HCT116 (cell line): ENCODE results near the gene PRKG1. TPM values are rescaled to one million over a fixed set of nuclear protein-coding genes. Genes with fewer than 3 reads are reported as not detected.

Experiments
- ATAC-seq: fragments of 200-7000 bp; cut with Tn5 transposase; 2 replicates; pipeline ENCODE4 v1.9.1; 2020; ENCODE audit warnings: mild to moderate bottlenecking, moderate library complexity
- BruUV-seq: library from RNA; stranded (reverse); fragments of 400-500 nt; replicated peaks from 2 replicates; lab custom pipeline; 2021; lab: Mats Ljungman, UMichigan
- CTCF ChIA-PET: fragments of 300-600 bp; sonication (Branson Sonifier 250); formaldehyde crosslinking; loops from one replicate; lab custom pipeline; 2021; ENCODE audit warnings: antibody characterized with exemption; lab: Charles Lee
- POLR2A ChIA-PET: fragments of 300-600, 350-600 bp; sonication (Branson Sonifier 250); formaldehyde crosslinking; loops from one replicate; lab custom pipeline; 2021; ENCODE audit warnings: antibody characterized with exemption; lab: Charles Lee
- RAD21 ChIA-PET, 2 experiments: fragments of 300-600 bp; sonication (Branson Sonifier 250); formaldehyde crosslinking; loops; one replicate each; lab custom pipeline; 2023; ENCODE audit warnings: low total read pairs in 2 of 2; ENCODE audit not compliant: uncharacterized antibody in 2 of 2, unreplicated experiment in 2 of 2, low non-redundant PET in 1 of 2; lab: Charles Lee
- DNase-seq: peaks from one replicate; pipeline ENCODE4 v3.0.0-alpha.2; 2010; ENCODE audit warnings: low read depth, low spot score
- H2AFZ ChIP-seq: fragments of 200-600 bp; shearing (Covaris generic), sonication (generic); 2 replicates; pipeline ENCODE4 v1.6.1; 2017; ENCODE audit warnings: low read depth, mixed run types, mixed read lengths, antibody characterized with exemption, low read length; ENCODE audit not compliant: poor library complexity, severe bottlenecking
- H3K27ac ChIP-seq: 2 replicates; pipeline ENCODE4 v1.5.1; 2012; ENCODE audit warnings: low read depth, low read length
- H3K27me3 ChIP-seq: fragments of 200-600 bp; sonication (generic); 2 replicates; pipeline ENCODE4 v1.6.1; 2016; ENCODE audit warnings: mixed run types, low read length, mixed read lengths; ENCODE audit not compliant: insufficient read depth
- H3K36me3 ChIP-seq, 2 experiments: fragments of 200-500 bp in 1 of 2; fragments of 200-600 bp in 1 of 2; sonication (Bioruptor generic) in 1 of 2; sonication (generic) in 1 of 2; 2 replicates each; pipeline versions ENCODE4 v1.5.1 to v1.6.1; 2014 to 2016; ENCODE audit warnings: low read length in 2 of 2, inconsistent platforms in 1 of 2, mixed read lengths in 1 of 2, mixed run types in 1 of 2; ENCODE audit not compliant: insufficient read depth in 2 of 2, control insufficient read depth in 1 of 2
- H3K4me1 ChIP-seq, 2 experiments: fragments of 200-600 bp in 1 of 2; sonication (generic) in 1 of 2; 2 replicates each; pipeline versions ENCODE4 v1.5.1 to v1.6.1; 2012 to 2017; ENCODE audit warnings: low read length in 2 of 2, inconsistent platforms in 1 of 2, mild to moderate bottlenecking in 1 of 2, mixed read lengths in 1 of 2, mixed run types in 1 of 2, moderate library complexity in 1 of 2; ENCODE audit not compliant: insufficient read depth in 2 of 2, control insufficient read depth in 1 of 2
- H3K4me2 ChIP-seq: fragments of 200-600 bp; sonication (generic); 2 replicates; pipeline ENCODE4 v1.6.1; 2017; ENCODE audit warnings: mixed run types, low read length, mixed read lengths
- H3K4me3 ChIP-seq, 2 experiments: fragments of 200-600 bp in 1 of 2; sonication (generic) in 1 of 2; replicated peaks in 1 of 2; 2 replicates each; pipeline ENCODE4 v1.5.1; 2011 to 2016; ENCODE audit warnings: low read length in 2 of 2, control low read depth in 1 of 2, low read depth in 1 of 2, mild to moderate bottlenecking in 1 of 2, mixed read lengths in 1 of 2, mixed run types in 1 of 2
- H3K79me2 ChIP-seq: fragments of 200-600 bp; sonication (generic); 2 replicates; pipeline ENCODE4 v1.6.1; 2017; ENCODE audit warnings: mild to moderate bottlenecking, mixed run types, low read length, moderate library complexity, mixed read lengths; ENCODE audit not compliant: insufficient read depth
- H3K9ac ChIP-seq: fragments of 200-600 bp; sonication (generic); 2 replicates; pipeline ENCODE4 v1.6.1; 2016; ENCODE audit warnings: low read length, mixed read lengths
- H3K9me2 ChIP-seq: fragments of 200-600 bp; sonication (generic), shearing (Covaris generic); 2 replicates; pipeline ENCODE4 v1.6.1; 2017; ENCODE audit warnings: mixed run types, mild to moderate bottlenecking, moderate library complexity; ENCODE audit not compliant: insufficient read depth
- H3K9me3 ChIP-seq, 2 experiments: fragments of 200-500 bp in 1 of 2; fragments of 200-600 bp in 1 of 2; sonication (Bioruptor generic) in 1 of 2; sonication (generic) in 1 of 2; 2 replicates each; pipeline ENCODE4 v1.6.1; 2014 to 2017; ENCODE audit warnings: low read length in 2 of 2, mixed read lengths in 2 of 2, inconsistent platforms in 1 of 2, low read depth in 1 of 2, mild to moderate bottlenecking in 1 of 2, mixed run types in 1 of 2, moderate library complexity in 1 of 2; ENCODE audit not compliant: control insufficient read depth in 1 of 2, insufficient read depth in 1 of 2
- H4K20me1 ChIP-seq: fragments of 200-600 bp; sonication (generic), shearing (Covaris generic); 2 replicates; pipeline ENCODE4 v1.6.1; 2017; ENCODE audit warnings: mixed run types, mild to moderate bottlenecking, moderate library complexity; ENCODE audit not compliant: insufficient read depth
- CBX3 ChIP-seq: IDR thresholded peaks from 2 replicates; pipeline ENCODE4 v1.6.1; 2012; ENCODE audit warnings: low read depth
- CEBPB ChIP-seq: IDR thresholded peaks from 2 replicates; pipeline ENCODE4 v1.6.1; 2012; ENCODE audit warnings: low read depth
- CTCF ChIP-seq, 3 experiments: fragments of 200-600 bp in 1 of 3; sonication (generic) in 1 of 3; IDR thresholded peaks in 2 of 3; conservative IDR thresholded peaks in 1 of 3; 2 replicates each; pipeline ENCODE4 v1.5.1; 2012 to 2017; ENCODE audit warnings: low read depth in 2 of 3, low read length in 2 of 3, antibody characterized with exemption in 1 of 3, borderline replicate concordance in 1 of 3, control low read depth in 1 of 3, mild to moderate bottlenecking in 1 of 3, mixed read lengths in 1 of 3, mixed run types in 1 of 3, moderate library complexity in 1 of 3; ENCODE audit not compliant: insufficient read depth in 1 of 3
- EGR1 ChIP-seq: IDR thresholded peaks from 2 replicates; pipeline ENCODE4 v1.6.1; 2012; ENCODE audit warnings: low read depth
- EZH2phosphoT487 ChIP-seq: fragments of 200-600 bp; IDR thresholded peaks from 2 replicates; pipeline ENCODE4 v1.6.1; 2018; ENCODE audit warnings: antibody characterized with exemption, borderline replicate concordance
- FOSL1 ChIP-seq: IDR thresholded peaks from 2 replicates; pipeline ENCODE4 v1.6.1; 2012; ENCODE audit warnings: low read depth
- MAX ChIP-seq: IDR thresholded peaks from 2 replicates; pipeline ENCODE4 v1.6.1; 2012
- POLR2AphosphoS5 ChIP-seq: IDR thresholded peaks from 2 replicates; pipeline ENCODE4 v1.6.1; 2011; ENCODE audit warnings: mild to moderate bottlenecking, low read depth, low read length, moderate library complexity
- RAD21 ChIP-seq: IDR thresholded peaks from 2 replicates; pipeline ENCODE4 v1.6.1; 2012; ENCODE audit warnings: low read depth, mild to moderate bottlenecking
- SP1 ChIP-seq: IDR thresholded peaks from 2 replicates; pipeline ENCODE4 v1.6.1; 2012; ENCODE audit warnings: low read depth
- TCF7L2 ChIP-seq: IDR thresholded peaks from 2 replicates; pipeline ENCODE4 v1.7.0; 2011; ENCODE audit warnings: borderline replicate concordance, inconsistent platforms; ENCODE audit not compliant: insufficient read depth, insufficient read length; ENCODE audit errors: extremely low read depth
- ZBTB33 ChIP-seq: IDR thresholded peaks from 2 replicates; pipeline ENCODE4 v1.6.1; 2011; ENCODE audit warnings: mild to moderate bottlenecking, low read length, moderate library complexity; ENCODE audit not compliant: insufficient replicate concordance; ENCODE audit errors: extremely low read depth
- ZFX ChIP-seq: fragments of 450-650 bp; IDR thresholded peaks from 2 replicates; pipeline ENCODE4 v1.6.1; 2017
- ZNF274 ChIP-seq: fragments of 200-500 bp; sonication (Bioruptor generic); IDR thresholded peaks from 2 replicates; pipeline ENCODE4 v1.6.1; 2014; ENCODE audit warnings: mild to moderate bottlenecking, low read depth, low read length, inconsistent platforms
- intact Hi-C: fragments of 100-400 bp; cut with micrococcal nuclease; formaldehyde crosslinking; loops from 2 replicates; pipeline ENCODE4 v1.10.0; 2022
- total RNA-seq: library from RNA; stranded (reverse); gene quantifications from one replicate; pipeline ENCODE4 v1.2.1, GENCODE V29; 2021; ENCODE audit not compliant: unreplicated experiment

Gene PRKG1
- total RNA-seq, 1 experiment from 2014 or later = 1.4 TPM

- H3K27ac ChIP-seq = no peak overlapping the region
- H3K9me2 ChIP-seq = no peaks in the 10 kb centered on the region
- H2AFZ ChIP-seq = no peak overlapping the region
- no peaks in the 10 kb centered on the region for H4K20me1 ChIP-seq
- no peak overlapping the region for H3K4me3 ChIP-seq
- no peaks in the 10 kb centered on the region for H3K4me1 ChIP-seq
- H3K36me3 ChIP-seq = no peaks in the 10 kb centered on the region
- TF ChIP-seq FOSL1 (no peak), TCF7L2 (no peak), CEBPB (no peak), EZH2phosphoT487 (no peak), ZBTB33 (no peak), POLR2AphosphoS5 (no peak), ZNF274 (no peak), EGR1 (no peak), CTCF (IDR thresholded peaks at IDR 0.05 in 2 of 3, conservative IDR thresholded peaks at IDR 0.05 in 1 of 3; ENCODE audit: borderline replicate concordance in 1 of 3, insufficient read depth in 1 of 3, low read depth in 2 of 3, low read length in 2 of 3) (no peak), RAD21 (no peak), ZFX (no peak), MAX (no peak), CBX3 (no peak), SP1 (no peak)
- no TSS peak for BruUV-seq
- H3K79me2 ChIP-seq = no peaks in the 10 kb centered on the region
- no peak overlapping the region for H3K4me2 ChIP-seq
- ChIA-PET POLR2A (no interaction called here), RAD21 (no interaction called here), CTCF (no interaction called here)
- no peak for DNase-seq
- H3K9me3 ChIP-seq = no peaks in the 10 kb centered on the region
- intact Hi-C loops = no loop called here
- ATAC-seq = no peak
- H3K9ac ChIP-seq = no peak overlapping the region
- H3K27me3 ChIP-seq = 0 out of 2 replicates have a peak, but pooled peaks cover 7% of the 10 kb centered on the region
Observed at GRCh38 chr10:51479711-51480110, 405.4 kb downstream of the PRKG1 start.
